Spleen (tissue), 11 donors: ENCODE data around the gene ERC2. TPM values are rescaled to one million over a fixed set of nuclear protein-coding genes. Genes with fewer than 3 reads are reported as not detected.

Source experiments
- DNase-seq: peaks from one replicate; pipeline ENCODE4 v3.0.0-alpha.2; 2020
- H3K27ac ChIP-seq, 8 donors: fragments of 200-600 bp; sonication (generic) in 7 of 8; 1 replicate in 4 of 8; 2 replicates in 4 of 8; pipeline versions ENCODE4 v1.5.0 to v1.8.0; 2016 to 2021; ENCODE audit warnings: inconsistent platforms in 4 of 8, mild to moderate bottlenecking in 4 of 8, moderate library complexity in 1 of 8
- H3K27me3 ChIP-seq, 7 donors: fragments of 200-600 bp; sonication (generic) in 6 of 7; replicated peaks in 1 of 7; 1 replicate in 4 of 7; 2 replicates in 3 of 7; pipeline versions ENCODE4 v1.5.0 to v1.8.0; 2016 to 2021; ENCODE audit warnings: inconsistent platforms in 3 of 7, mild to moderate bottlenecking in 1 of 7
- H3K36me3 ChIP-seq, 6 donors: fragments of 200-600 bp; sonication (generic) in 5 of 6; 1 replicate in 4 of 6; 2 replicates in 2 of 6; pipeline versions ENCODE4 v1.5.0 to v1.8.0; 2016 to 2021; ENCODE audit warnings: inconsistent platforms in 2 of 6
- H3K4me1 ChIP-seq, 6 donors: fragments of 200-600 bp; sonication (generic) in 5 of 6; 1 replicate in 3 of 6; 2 replicates in 3 of 6; pipeline versions ENCODE4 v1.5.0 to v1.8.0; 2016 to 2021; ENCODE audit warnings: inconsistent platforms in 3 of 6
- H3K4me3 ChIP-seq, 8 donors: fragments of 200-600 bp; sonication (generic) in 7 of 8; 1 replicate in 4 of 8; 2 replicates in 4 of 8; pipeline versions ENCODE4 v1.5.0 to v1.8.0; 2016 to 2021; ENCODE audit warnings: inconsistent platforms in 4 of 8, mild to moderate bottlenecking in 4 of 8, moderate library complexity in 2 of 8
- H3K9me3 ChIP-seq, 8 donors: fragments of 200-600 bp; sonication (generic) in 7 of 8; 1 replicate in 4 of 8; 2 replicates in 4 of 8; pipeline versions ENCODE4 v1.5.0 to v1.8.0; 2016 to 2021; ENCODE audit warnings: inconsistent platforms in 4 of 8
- POLR2A ChIP-seq, 3 donors: fragments of 450-650 bp; IDR thresholded peaks; one replicate each; pipeline ENCODE4 v1.5.1; 2017; ENCODE audit warnings: antibody characterized with exemption in 3 of 3, mild to moderate bottlenecking in 1 of 3
- POLR2AphosphoS5 ChIP-seq, 3 donors: sonication (generic); formaldehyde crosslinking; IDR thresholded peaks; one replicate each; pipeline ENCODE4 v1.5.1; 2017; ENCODE audit warnings: antibody characterized with exemption in 3 of 3
- WGBS, 5 donors: extraction: QIAGEN DNeasy Blood & Tissue Kit in 3 of 5; methylation state at CpG; one replicate each; pipeline versions ENCODE4 v1.1.5 to v1.1.7; 2013 to 2018; 5-methylcytosine and 5-hydroxymethylcytosine counted together
- intact Hi-C: fragments of 100-400 bp; cut with DNase I; formaldehyde crosslinking; loops from one replicate; pipeline ENCODE4 v1.15.0; 2023; ENCODE audit warnings: low total_unique reads
- polyA plus RNA-seq, 3 donors: library from polyadenylated mRNA; stranded (reverse); fragments of 200-250 nt; gene quantifications; one replicate each; pipeline ENCODE4 v1.2.1, GENCODE V29; 2013
- total RNA-seq, 7 donors: library from RNA; depleted of rRNA in 3 of 7; stranded (reverse); fragments of >200 nt in 3 of 7; fragmentation: NEBNext Ultra II Directional in 4 of 7; extraction: Animal tissue kit (Norgen Biotek cat#: 25700) in 4 of 7; gene quantifications; one replicate each; pipeline versions ENCODE4 v1.1.0 to v1.2.1, GENCODE V29; 2016 to 2021
- TF ChIP-seq, protein P1 (sequence below), 11 experiments: fragments of 200-600 bp in 7 of 11; fragments of 450-650 bp in 4 of 11; sonication (generic) in 4 of 11; IDR thresholded peaks in 8 of 11; conservative IDR thresholded peaks in 3 of 11; 1 replicate in 7 of 11; 2 replicates in 4 of 11; pipeline versions ENCODE4 v1.4.0 to v1.8.0; 2016 to 2021; ENCODE audit warnings: antibody characterized with exemption in 11 of 11, inconsistent platforms in 4 of 11, mild to moderate bottlenecking in 1 of 11
- donor health status: healthy with polysubstance abuse.
- donor health status: DM: no; HTN: no; CAD: no; lungs with moderate emphysema.
- donor health status: DM: no; HTN: no; CAD: no.
- donor health status: Bipolar disorder and iron deficiency.
- donor health status: healthy.
- donor health status: DM: no; HTN: no; CAD: no.
- donor health status: DM: yes; HTN: yes; CAD: no.

Gene ERC2
- total and polyA plus RNA-seq, 10 donors, result 0.04 to 4.9 (median 0.39) TPM

DNA sequence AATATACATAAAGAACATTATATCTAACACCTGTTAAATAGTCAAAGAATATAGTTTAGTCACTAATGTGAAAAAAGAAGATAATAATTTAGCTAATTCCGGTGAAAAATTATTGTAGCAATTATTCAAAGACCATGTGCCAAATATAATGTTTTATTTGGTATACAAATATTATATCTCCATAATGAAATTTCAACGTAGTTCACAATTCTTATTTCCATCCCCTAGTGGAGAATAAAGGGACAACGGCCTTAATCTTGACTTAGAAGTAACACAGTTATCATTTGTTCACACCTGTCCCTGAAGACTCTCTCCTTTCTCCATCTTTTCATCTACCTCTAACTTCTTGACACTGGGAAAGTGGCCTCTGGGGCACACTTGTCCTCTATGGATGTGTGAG is 213.4 kb downstream of the ERC2 start:
- 73 to 86% (median 83%) methylated on average over 3 of the region's 3 CpGs for WGBS, 5 donors
- H3K9me3 ChIP-seq, result no peaks in the 10 kb centered on the region
- intact Hi-C loops, result loop anchor here (10.0 kb wide), 1 partner anchor 1400 kb away; no protein-coding TSS in a partner anchor
- no peak overlapping the region for H3K4me3 ChIP-seq
- DNase-seq, result no peak
- no peaks in the 10 kb centered on the region for H3K4me1 ChIP-seq
- TF ChIP-seq POLR2A (IDR thresholded peaks at IDR 0.05) (no peak), POLR2AphosphoS5 (IDR thresholded peaks at IDR 0.05) (no peak)
- TF ChIP-seq, protein P1, sequence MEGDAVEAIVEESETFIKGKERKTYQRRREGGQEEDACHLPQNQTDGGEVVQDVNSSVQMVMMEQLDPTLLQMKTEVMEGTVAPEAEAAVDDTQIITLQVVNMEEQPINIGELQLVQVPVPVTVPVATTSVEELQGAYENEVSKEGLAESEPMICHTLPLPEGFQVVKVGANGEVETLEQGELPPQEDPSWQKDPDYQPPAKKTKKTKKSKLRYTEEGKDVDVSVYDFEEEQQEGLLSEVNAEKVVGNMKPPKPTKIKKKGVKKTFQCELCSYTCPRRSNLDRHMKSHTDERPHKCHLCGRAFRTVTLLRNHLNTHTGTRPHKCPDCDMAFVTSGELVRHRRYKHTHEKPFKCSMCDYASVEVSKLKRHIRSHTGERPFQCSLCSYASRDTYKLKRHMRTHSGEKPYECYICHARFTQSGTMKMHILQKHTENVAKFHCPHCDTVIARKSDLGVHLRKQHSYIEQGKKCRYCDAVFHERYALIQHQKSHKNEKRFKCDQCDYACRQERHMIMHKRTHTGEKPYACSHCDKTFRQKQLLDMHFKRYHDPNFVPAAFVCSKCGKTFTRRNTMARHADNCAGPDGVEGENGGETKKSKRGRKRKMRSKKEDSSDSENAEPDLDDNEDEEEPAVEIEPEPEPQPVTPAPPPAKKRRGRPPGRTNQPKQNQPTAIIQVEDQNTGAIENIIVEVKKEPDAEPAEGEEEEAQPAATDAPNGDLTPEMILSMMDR (IDR thresholded peaks at IDR 0.05 in 8 of 11, conservative IDR thresholded peaks at IDR 0.05 in 3 of 11), result peak in 3 of 11 experiments; percentile 11 to 21 (median 18)
- peaks cover 0 to 2% (median 0%) of the 10 kb centered on the region in 7 donors for H3K27me3 ChIP-seq
- H3K36me3 ChIP-seq, result no peaks in the 10 kb centered on the region
- H3K27ac ChIP-seq, result no peak overlapping the region

- Histone ChIP-seq H3K27ac (no peak overlapping the region), H3K4me3 (no peak overlapping the region), H3K36me3 (no peaks in the 10 kb centered on the region), H3K4me1 (no peaks in the 10 kb centered on the region), H3K27me3 (no peaks in the 10 kb centered on the region), H3K9me3 (no peaks in the 10 kb centered on the region)
- WGBS, 5 donors, result 61 to 73% (median 64%) methylated on average over 7 of the region's 7 CpGs
- intact Hi-C loops, result loop anchor here (10.0 kb wide), 1 partner anchor 1399 kb away; no protein-coding TSS in a partner anchor
- no peak for TF ChIP-seq POLR2AphosphoS5 (IDR thresholded peaks at IDR 0.05)
- TF ChIP-seq, protein P1 (IDR thresholded peaks at IDR 0.05 in 8 of 11, conservative IDR thresholded peaks at IDR 0.05 in 3 of 11), result no peak
- no peak for DNase-seq
Observed at GRCh38 chr3:56253941-56254665, 214.2 kb downstream of the ERC2 start.

- no peak for DNase-seq
- Histone ChIP-seq H3K36me3 (no peaks in the 10 kb centered on the region), H3K9me3 (no peaks in the 10 kb centered on the region), H3K4me1 (no peaks in the 10 kb centered on the region), H3K4me3 (no peak overlapping the region), H3K27ac (no peak overlapping the region), H3K27me3 (no peaks in the 10 kb centered on the region)
- intact Hi-C loops, result loop anchor here (10.0 kb wide), 1 partner anchor 1397 kb away; no protein-coding TSS in a partner anchor
- WGBS, 5 donors, result 92 to 95% (median 95%) methylated on average over 3 of the region's 3 CpGs
- TF ChIP-seq, protein P1 (IDR thresholded peaks at IDR 0.05 in 8 of 11, conservative IDR thresholded peaks at IDR 0.05 in 3 of 11), result peak in 10 of 11 experiments; percentile 33 to 84 (median 70)
- no peak for TF ChIP-seq POLR2A (IDR thresholded peaks at IDR 0.05)
Observed at GRCh38 chr3:56251343-56251945, 216.8 kb downstream of the ERC2 start.

DNA sequence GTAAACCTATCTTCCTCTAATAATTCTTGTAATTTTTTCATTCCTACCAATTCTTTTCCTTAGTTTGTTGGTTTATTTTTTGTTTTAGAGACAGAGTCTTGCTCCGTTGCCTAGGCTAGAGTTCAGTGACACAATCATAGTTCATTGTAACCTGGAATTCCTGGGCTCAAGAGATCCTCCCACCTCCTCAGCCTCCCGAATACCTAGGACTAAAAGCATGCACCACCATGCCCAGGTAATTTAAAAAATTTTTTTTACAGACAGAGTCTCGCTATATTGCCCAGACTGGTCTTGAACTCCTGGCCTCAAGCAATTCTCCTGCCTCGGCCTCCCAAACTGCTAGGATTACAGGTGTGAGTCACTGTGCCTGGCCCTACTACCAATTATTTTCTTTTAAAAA is 220.2 kb downstream of the ERC2 start:
- intact Hi-C loops, result no loop called here
- H3K27me3 ChIP-seq, result no peaks in the 10 kb centered on the region
- 74 to 87% (median 81%) methylated on average over 4 of the region's 4 CpGs for WGBS, 5 donors
- no peaks in the 10 kb centered on the region for H3K36me3 ChIP-seq
- no peak overlapping the region for H3K4me3 ChIP-seq
- H3K27ac ChIP-seq, result no peak overlapping the region
- no peaks in the 10 kb centered on the region for H3K9me3 ChIP-seq
- TF ChIP-seq POLR2AphosphoS5 (IDR thresholded peaks at IDR 0.05) (no peak), POLR2A (IDR thresholded peaks at IDR 0.05) (no peak)
- TF ChIP-seq, protein P1 (IDR thresholded peaks at IDR 0.05 in 8 of 11, conservative IDR thresholded peaks at IDR 0.05 in 3 of 11), result no peak
- DNase-seq, result no peak
- no peaks in the 10 kb centered on the region for H3K4me1 ChIP-seq
